CD14-positive monocyte (primary cell): ENCODE data around the gene DNAH14. TPM values are rescaled to one million over a fixed set of nuclear protein-coding genes. Genes with fewer than 3 reads are reported as not detected.

Experiments used
- DNase-seq, 3 donors: peaks; one replicate each; pipeline ENCODE4 v3.0.0-alpha.2; 2011 to 2022
- H2AFZ ChIP-seq: 2 replicates; pipeline ENCODE4 v1.6.0; 2012; ENCODE audit warnings: mild to moderate bottlenecking, low read depth, low read length, inconsistent platforms; ENCODE audit not compliant: insufficient read depth, poor library complexity, severe bottlenecking
- H3K27ac ChIP-seq, 2 donors: 1 replicate in 1 of 2; 2 replicates in 1 of 2; pipeline ENCODE4 v1.5.1; 2012 to 2013; ENCODE audit warnings: low read length in 2 of 2, control low read depth in 1 of 2, inconsistent platforms in 1 of 2, low read depth in 1 of 2, mild to moderate bottlenecking in 1 of 2
- H3K27me3 ChIP-seq, 2 donors: one replicate each; pipeline versions ENCODE4 v1.6.0 to v1.6.1; 2011 to 2013; ENCODE audit warnings: low read length in 2 of 2; ENCODE audit not compliant: control insufficient read depth in 2 of 2, insufficient read depth in 2 of 2
- H3K36me3 ChIP-seq, 2 donors: replicated peaks in 1 of 2; 1 replicate in 1 of 2; 2 replicates in 1 of 2; pipeline versions ENCODE4 v1.5.1 to v1.6.1; 2012 to 2013; ENCODE audit warnings: low read length in 2 of 2, control low read depth in 1 of 2, inconsistent platforms in 1 of 2, mild to moderate bottlenecking in 1 of 2; ENCODE audit not compliant: insufficient read depth in 2 of 2, control insufficient read depth in 1 of 2
- H3K4me1 ChIP-seq, 2 donors: 1 replicate in 1 of 2; 2 replicates in 1 of 2; pipeline versions ENCODE4 v1.5.1 to v1.6.1; 2012 to 2013; ENCODE audit warnings: low read length in 2 of 2, control low read depth in 1 of 2, inconsistent platforms in 1 of 2, mild to moderate bottlenecking in 1 of 2, moderate library complexity in 1 of 2; ENCODE audit not compliant: insufficient read depth in 2 of 2, control insufficient read depth in 1 of 2
- H3K4me2 ChIP-seq: replicated peaks from 2 replicates; pipeline ENCODE3; 2012; ENCODE audit warnings: low read length, moderate library complexity, mild to moderate bottlenecking; ENCODE audit not compliant: poor library complexity, severe bottlenecking; ENCODE audit errors: extremely low read depth
- H3K4me3 ChIP-seq, 3 experiments: fragments of 200-600 bp in 1 of 3; sonication (generic) in 1 of 3; replicated peaks in 1 of 3; 1 replicate in 2 of 3; 2 replicates in 1 of 3; pipeline ENCODE4 v1.5.1; 2011 to 2013; ENCODE audit warnings: low read length in 3 of 3, mild to moderate bottlenecking in 3 of 3, control low read depth in 2 of 3, low read depth in 2 of 3, inconsistent platforms in 1 of 3, moderate library complexity in 1 of 3
- H3K79me2 ChIP-seq: 2 replicates; pipeline ENCODE4 v1.6.0; 2012; ENCODE audit warnings: mild to moderate bottlenecking, control low read depth, inconsistent platforms, low read length, moderate library complexity; ENCODE audit not compliant: insufficient read depth
- H3K9ac ChIP-seq: 2 replicates; pipeline ENCODE4 v1.6.0; 2017; ENCODE audit warnings: low read length, mild to moderate bottlenecking; ENCODE audit not compliant: insufficient read depth, poor library complexity, severe bottlenecking
- H3K9me3 ChIP-seq, 2 donors: replicated peaks in 1 of 2; 1 replicate in 1 of 2; 2 replicates in 1 of 2; pipeline versions ENCODE4 v1.5.1 to v1.6.1; 2012 to 2013; ENCODE audit warnings: low read length in 2 of 2, control low read depth in 1 of 2; ENCODE audit not compliant: control insufficient read depth in 1 of 2, insufficient read depth in 1 of 2
- H4K20me1 ChIP-seq: 2 replicates; pipeline ENCODE4 v1.6.0; 2012; ENCODE audit warnings: mild to moderate bottlenecking, low read length, control low read depth, moderate library complexity; ENCODE audit not compliant: insufficient read depth
- H3K27ac Mint-ChIP-seq, 7 donors: one replicate each; pipeline ENCODE4 v1.8.0; 2020; ENCODE audit warnings: mild to moderate bottlenecking in 7 of 7, mixed read lengths in 7 of 7, moderate library complexity in 6 of 7, inconsistent platforms in 2 of 7
- H3K27me3 Mint-ChIP-seq, 3 donors: one replicate each; pipeline ENCODE4 v1.8.0; 2021 to 2022; ENCODE audit warnings: low read depth in 3 of 3, mild to moderate bottlenecking in 3 of 3, mixed read lengths in 3 of 3, moderate library complexity in 3 of 3, inconsistent platforms in 1 of 3
- H3K36me3 Mint-ChIP-seq, 2 donors: one replicate each; pipeline ENCODE4 v1.8.0; 2020; ENCODE audit warnings: mixed read lengths in 2 of 2, inconsistent platforms in 1 of 2, mild to moderate bottlenecking in 1 of 2
- H3K4me1 Mint-ChIP-seq: one replicate; pipeline ENCODE4 v1.8.0; 2020; ENCODE audit warnings: mild to moderate bottlenecking, mixed read lengths
- H3K4me3 Mint-ChIP-seq, 2 donors: one replicate each; pipeline ENCODE4 v1.8.0; 2020; ENCODE audit warnings: mild to moderate bottlenecking in 2 of 2, mixed read lengths in 2 of 2, moderate library complexity in 1 of 2
- H3K9me3 Mint-ChIP-seq, 7 donors: one replicate each; pipeline ENCODE4 v1.8.0; 2020 to 2022; ENCODE audit warnings: mixed read lengths in 7 of 7, mild to moderate bottlenecking in 6 of 7, moderate library complexity in 6 of 7, inconsistent platforms in 2 of 7
- WGBS: methylation state at CpG from one replicate; pipeline ENCODE4 v1.1.5; 2013; ENCODE audit warnings: missing lambda C conversion rate; ENCODE audit not compliant: insufficient coverage; 5-methylcytosine and 5-hydroxymethylcytosine counted together
- intact Hi-C, 2 donors: fragments of 100-400 bp; cut with micrococcal nuclease; formaldehyde crosslinking; loops; one replicate each; pipeline versions ENCODE4 v1.15.0 to v1.15.1; 2023
- polyA plus RNA-seq, 3 donors: library from polyadenylated mRNA; depleted of rRNA in 1 of 3; unstranded in 2 of 3; stranded (reverse) in 1 of 3; fragments of 300-500 nt in 2 of 3; fragments of >200 nt in 1 of 3; fragmentation: Illumina TruSeq in 2 of 3; gene quantifications; 1 replicate in 2 of 3; 2 replicates in 1 of 3; pipeline ENCODE4 v1.2.3, GENCODE V29; 2012 to 2021
- TF ChIP-seq, protein P1 (sequence below): fragments of 200-600 bp; IDR thresholded peaks from one replicate; pipeline ENCODE4 v1.8.0; 2022; ENCODE audit warnings: antibody characterized with exemption, mild to moderate bottlenecking

The DNAH14 gene
- polyA plus RNA-seq, 3 donors, result 0.83 TPM; not detected in 2

DNA sequence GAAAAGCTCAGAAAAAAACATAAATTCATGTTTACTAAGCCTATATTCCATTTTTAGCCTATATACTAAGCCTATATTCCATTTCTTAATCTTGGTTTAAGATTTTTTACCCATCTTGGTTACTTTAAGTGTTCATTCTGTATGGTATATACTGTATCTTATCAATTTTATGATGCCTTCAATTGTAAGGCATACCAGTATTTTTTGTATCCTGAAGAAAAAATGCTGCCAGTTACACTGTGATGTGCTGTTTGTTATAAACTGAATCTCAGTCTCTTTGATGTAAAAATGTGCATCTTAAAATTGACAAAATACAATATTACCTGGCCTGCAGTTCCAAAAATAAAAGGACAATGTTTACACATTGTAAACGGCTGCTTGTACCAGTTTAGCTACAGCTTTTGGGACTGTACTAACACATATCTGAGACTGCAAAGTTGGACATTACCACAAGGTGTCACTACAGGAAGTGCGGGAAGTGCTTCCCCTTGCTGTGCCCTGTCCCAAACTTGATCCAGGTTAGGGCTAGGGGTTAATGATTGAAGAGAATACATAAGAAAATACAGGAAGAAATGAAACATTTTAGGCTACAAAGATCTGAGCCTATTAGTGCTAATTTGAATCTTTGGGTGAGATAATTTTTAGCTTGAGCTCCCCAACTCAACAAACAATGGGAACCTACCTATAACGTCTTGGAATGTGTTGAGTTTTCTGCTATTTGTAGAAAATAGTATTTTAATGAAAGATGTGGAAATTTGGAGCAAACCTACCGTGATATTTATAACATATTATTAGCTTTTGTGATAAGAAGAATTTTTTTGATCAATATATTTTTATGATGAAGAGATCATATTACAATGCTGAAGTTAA, 389.5 kb downstream of the DNAH14 start:
- Histone ChIP-seq H3K27me3 (no peaks in the 10 kb centered on the region), H3K36me3 (no peaks in the 10 kb centered on the region), H3K4me1 (no peaks in the 10 kb centered on the region), H3K4me2 (no peak overlapping the region), H2AFZ (no peak overlapping the region), H3K4me3 (no peak overlapping the region), H3K79me2 (no peaks in the 10 kb centered on the region), H4K20me1 (no peaks in the 10 kb centered on the region), H3K27ac (no peak overlapping the region), H3K9me3 (peaks cover 0 to 4% of the 10 kb centered on the region in 2 donors), H3K9ac (no peak overlapping the region)
- peak in 2 of 3 donors; percentile 13 to 28 for DNase-seq
- WGBS, result 20% methylated on average over 1 of the region's 4 CpGs
- Mint-ChIP-seq H3K27ac (peak overlapping the region in 1 of 7 donors; percentile 20), H3K27me3 (peaks cover 0 to 2% (median 0%) of the 10 kb centered on the region in 3 donors), H3K4me3 (no peak overlapping the region), H3K9me3 (peaks cover 2 to 11% (median 8%) of the 10 kb centered on the region in 7 donors), H3K36me3 (no peaks in the 10 kb centered on the region), H3K4me1 (peaks cover 8% of the 10 kb centered on the region)
- TF ChIP-seq, protein P1, sequence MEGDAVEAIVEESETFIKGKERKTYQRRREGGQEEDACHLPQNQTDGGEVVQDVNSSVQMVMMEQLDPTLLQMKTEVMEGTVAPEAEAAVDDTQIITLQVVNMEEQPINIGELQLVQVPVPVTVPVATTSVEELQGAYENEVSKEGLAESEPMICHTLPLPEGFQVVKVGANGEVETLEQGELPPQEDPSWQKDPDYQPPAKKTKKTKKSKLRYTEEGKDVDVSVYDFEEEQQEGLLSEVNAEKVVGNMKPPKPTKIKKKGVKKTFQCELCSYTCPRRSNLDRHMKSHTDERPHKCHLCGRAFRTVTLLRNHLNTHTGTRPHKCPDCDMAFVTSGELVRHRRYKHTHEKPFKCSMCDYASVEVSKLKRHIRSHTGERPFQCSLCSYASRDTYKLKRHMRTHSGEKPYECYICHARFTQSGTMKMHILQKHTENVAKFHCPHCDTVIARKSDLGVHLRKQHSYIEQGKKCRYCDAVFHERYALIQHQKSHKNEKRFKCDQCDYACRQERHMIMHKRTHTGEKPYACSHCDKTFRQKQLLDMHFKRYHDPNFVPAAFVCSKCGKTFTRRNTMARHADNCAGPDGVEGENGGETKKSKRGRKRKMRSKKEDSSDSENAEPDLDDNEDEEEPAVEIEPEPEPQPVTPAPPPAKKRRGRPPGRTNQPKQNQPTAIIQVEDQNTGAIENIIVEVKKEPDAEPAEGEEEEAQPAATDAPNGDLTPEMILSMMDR, result peak; percentile 82
- intact Hi-C loops, result no loop called here

DNA sequence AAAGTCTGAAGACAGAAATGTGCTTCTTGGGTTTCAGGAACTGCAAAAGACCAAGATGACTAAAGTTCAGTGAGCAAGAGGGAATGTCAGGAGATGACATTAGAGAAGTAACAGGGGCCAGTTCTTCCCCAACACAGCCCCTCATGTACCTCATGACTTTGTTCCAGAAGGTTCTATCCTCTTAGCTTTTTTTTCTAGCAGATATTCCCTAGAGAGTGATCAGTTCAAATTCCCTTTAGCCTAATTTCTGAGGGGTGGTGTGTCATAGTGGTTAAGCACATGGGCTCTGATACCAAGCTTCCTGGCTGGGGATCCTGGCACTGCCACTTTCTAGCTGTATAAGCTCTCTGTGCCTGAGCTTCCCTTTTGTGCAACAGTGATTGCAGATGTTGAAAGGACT, 390.4 kb downstream of the DNAH14 start:
- Mint-ChIP-seq H3K9me3 (peaks cover 0 to 7% (median 3%) of the 10 kb centered on the region in 7 donors), H3K27me3 (peaks cover 0 to 2% (median 0%) of the 10 kb centered on the region in 3 donors), H3K4me3 (no peak overlapping the region), H3K36me3 (no peaks in the 10 kb centered on the region), H3K4me1 (peaks cover 8% of the 10 kb centered on the region), H3K27ac (no peak overlapping the region)
- intact Hi-C loops, result no loop called here
- Histone ChIP-seq H3K9ac (no peak overlapping the region), H3K9me3 (peaks cover 0 to 4% of the 10 kb centered on the region in 2 donors), H2AFZ (no peak overlapping the region), H3K36me3 (no peaks in the 10 kb centered on the region), H3K27me3 (no peaks in the 10 kb centered on the region), H3K79me2 (no peaks in the 10 kb centered on the region), H3K4me3 (no peak overlapping the region), H3K4me1 (no peaks in the 10 kb centered on the region), H3K27ac (no peak overlapping the region), H4K20me1 (no peaks in the 10 kb centered on the region), H3K4me2 (no peak overlapping the region)
- DNase-seq, result no peak
- TF ChIP-seq, protein P1, result no peak
